ENCODE measurements around the gene CUX1.

- TF ChIP-seq EZH2phosphoT487 (IDR thresholded peaks at IDR 0.05; ENCODE audit: low read length) = no peak
- TF ChIP-seq CTCF (IDR thresholded peaks at IDR 0.05; ENCODE audit: low read length) = no peak
Observed at GRCh38 chr7:101838837-101839483, 21.5 kb downstream of the CUX1 start.

All from MM.1S (cell line).